Measurements from ENCODE around the gene CIDEC. TPM values are rescaled to one million over a fixed set of nuclear protein-coding genes. Genes with fewer than 3 reads are reported as not detected.

The CIDEC gene
- total and polyA plus RNA-seq, 2 of the 13 experiments (the other 11 are each of a cell fraction or from before 2014, with no cell fraction given): 2.5 to 10.4 TPM

GRCh38 chr3:9864200-9864927 is 15.7 kb downstream of the CIDEC start (continued):
- 0 out of 2 replicates have a peak, but pooled peaks have one; percentile 7 for TF ChIP-seq CTCF (CRISPR knock-in tag; IDR thresholded peaks at IDR 0.05)
- TF ChIP-seq YY1 (IDR thresholded peaks at IDR 0.05; ENCODE audit: insufficient read depth, insufficient replicate concordance, low read depth, low read length): peak; percentile 29
- no peak for TF ChIP-seq GZF1 (CRISPR knock-in tag; IDR thresholded peaks at IDR 0.05)
- TF ChIP-seq ZNF800 (CRISPR knock-in tag; IDR thresholded peaks at IDR 0.05): no peak
- no peak for TF ChIP-seq ZNF768 (CRISPR knock-in tag; IDR thresholded peaks at IDR 0.05)
- TF ChIP-seq TEF (CRISPR knock-in tag; IDR thresholded peaks at IDR 0.05): no peak
- TF ChIP-seq ISX (CRISPR knock-in tag; conservative IDR thresholded peaks at IDR 0.05): no peak
- 0 out of 4 replicates have a peak, but pooled peaks of 1 of the 2 experiments have one; percentile 16 for TF ChIP-seq POLR2A (IDR thresholded peaks at IDR 0.05; ENCODE audit: insufficient read depth in 1 of 2, low read depth in 2 of 2, low read length in 2 of 2)
- TF ChIP-seq EEA1 (CRISPR knock-in tag; IDR thresholded peaks at IDR 0.05; ENCODE audit: borderline replicate concordance): 0 out of 2 replicates have a peak, but pooled peaks have one; percentile 66
- no peak for TF ChIP-seq CHD2 (IDR thresholded peaks at IDR 0.05; ENCODE audit: low read depth, low read length)
- peak in 1 of 2 experiments; percentile 31; a peak in 1 of 4 replicates for TF ChIP-seq EP300 (IDR thresholded peaks at IDR 0.05; ENCODE audit: low read depth in 2 of 2, low read length in 2 of 2)
- no peak for TF ChIP-seq EP300 (CRISPR knock-in tag; IDR thresholded peaks at IDR 0.05; ENCODE audit: borderline replicate concordance)
- TF ChIP-seq GPN1 (CRISPR knock-in tag; IDR thresholded peaks at IDR 0.05; ENCODE audit: borderline replicate concordance): no peak
- no peak for TF ChIP-seq WIZ (CRISPR knock-in tag; IDR thresholded peaks at IDR 0.05)
- 0 out of 2 replicates have a peak, but pooled peaks have one; percentile 24 for TF ChIP-seq POGZ (CRISPR knock-in tag; IDR thresholded peaks at IDR 0.05)
- TF ChIP-seq LBX2 (CRISPR knock-in tag; IDR thresholded peaks at IDR 0.05; ENCODE audit: borderline replicate concordance): no peak
- no peak for TF ChIP-seq ZFP37 (CRISPR knock-in tag; IDR thresholded peaks at IDR 0.05; ENCODE audit: borderline replicate concordance)
- TF ChIP-seq TBL1XR1 (IDR thresholded peaks at IDR 0.05; ENCODE audit: borderline replicate concordance, low read length, partially characterized antibody): no peak
- 0 out of 2 replicates have a peak, but pooled peaks have one; percentile 59 for TF ChIP-seq IRX3 (CRISPR knock-in tag; IDR thresholded peaks at IDR 0.05; ENCODE audit: borderline replicate concordance, low read depth)
- no peak for TF ChIP-seq YEATS2 (CRISPR knock-in tag; IDR thresholded peaks at IDR 0.05; ENCODE audit: borderline replicate concordance)
- TF ChIP-seq ONECUT2 (CRISPR knock-in tag; IDR thresholded peaks at IDR 0.05): no peak
- TF ChIP-seq HNRNPUL1 (IDR thresholded peaks at IDR 0.05; ENCODE audit: low read depth, low read length): no peak
- peak; percentile 26; the same call in 1 of the 2 replicates for TF ChIP-seq ETV5 (CRISPR knock-in tag; IDR thresholded peaks at IDR 0.05; ENCODE audit: borderline replicate concordance)
- TF ChIP-seq ZNF841 (CRISPR knock-in tag; IDR thresholded peaks at IDR 0.05; ENCODE audit: borderline replicate concordance): no peak

Data from HepG2 (cell line).